ENCODE results near the gene DNAAF5.
A peak's percentile ranks its signal among the peaks of the same experiment; 100 is the strongest.

DNAAF5 gene

GRCh38 chr7:767941-768731 is 41.6 kb downstream of the DNAAF5 start:
- DNase-seq (ENCODE audit: low read depth in 2 of 2) = peak in 1 of 2 donors; percentile 23

DNA sequence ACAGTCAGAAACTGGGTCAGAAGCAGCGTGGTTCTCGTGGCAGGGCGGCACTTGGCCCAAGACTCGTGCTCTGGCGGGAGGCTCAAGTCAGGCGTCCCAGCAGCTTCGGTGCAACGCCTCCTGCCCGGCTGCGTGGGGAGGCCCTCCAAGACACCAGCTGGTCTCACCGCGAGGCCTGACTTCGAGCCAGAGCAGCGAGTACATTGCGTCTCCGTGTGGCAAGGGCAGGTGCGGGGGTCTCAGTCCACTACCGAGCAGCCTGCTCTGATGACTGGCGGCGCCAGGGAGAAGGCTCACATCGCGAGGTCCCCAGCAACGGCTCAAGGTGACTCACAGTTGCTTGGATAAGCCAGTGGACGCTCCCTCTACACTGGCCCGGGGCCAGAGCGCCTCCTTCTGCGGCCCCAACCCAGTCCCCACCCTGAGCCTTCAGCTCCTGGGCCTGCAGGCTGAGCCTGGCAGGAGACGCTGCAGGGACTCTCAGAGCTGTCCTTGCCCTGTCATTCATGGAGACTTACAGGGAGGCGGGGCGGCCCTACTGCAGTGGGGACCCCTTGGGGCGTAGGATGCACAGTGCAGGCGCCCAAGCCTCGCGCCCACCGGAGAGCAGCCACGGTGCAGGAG is 42.5 kb downstream of the DNAAF5 start:
- DNase-seq (ENCODE audit: low read depth in 2 of 2) = no peak

DNA sequence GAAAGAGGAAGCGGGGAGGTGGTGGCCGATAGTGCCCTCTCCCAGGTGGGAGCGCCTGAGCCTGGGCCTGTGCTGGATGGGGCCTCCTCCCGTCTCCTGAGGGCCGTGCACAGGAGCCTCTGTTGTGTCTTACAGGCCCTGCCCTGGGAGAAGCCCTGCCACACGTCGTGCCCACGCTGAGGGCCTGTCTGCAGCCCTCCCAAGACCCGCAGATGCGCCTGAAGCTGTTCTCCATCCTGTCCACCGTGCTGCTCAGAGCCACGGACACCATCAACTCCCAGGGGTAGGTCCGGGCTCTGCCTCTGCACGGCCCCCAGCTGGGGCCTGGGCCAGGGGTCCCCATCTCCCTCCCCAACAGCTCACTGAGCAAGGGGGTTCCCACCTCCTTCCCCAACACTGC is 43.8 kb downstream of the DNAAF5 start:
- no peak for DNase-seq (ENCODE audit: low read depth in 2 of 2)

GRCh38 chr7:770741-771166 is 44.3 kb downstream of the DNAAF5 start:
- DNase-seq (ENCODE audit: low read depth in 2 of 2) = no peak

DNA sequence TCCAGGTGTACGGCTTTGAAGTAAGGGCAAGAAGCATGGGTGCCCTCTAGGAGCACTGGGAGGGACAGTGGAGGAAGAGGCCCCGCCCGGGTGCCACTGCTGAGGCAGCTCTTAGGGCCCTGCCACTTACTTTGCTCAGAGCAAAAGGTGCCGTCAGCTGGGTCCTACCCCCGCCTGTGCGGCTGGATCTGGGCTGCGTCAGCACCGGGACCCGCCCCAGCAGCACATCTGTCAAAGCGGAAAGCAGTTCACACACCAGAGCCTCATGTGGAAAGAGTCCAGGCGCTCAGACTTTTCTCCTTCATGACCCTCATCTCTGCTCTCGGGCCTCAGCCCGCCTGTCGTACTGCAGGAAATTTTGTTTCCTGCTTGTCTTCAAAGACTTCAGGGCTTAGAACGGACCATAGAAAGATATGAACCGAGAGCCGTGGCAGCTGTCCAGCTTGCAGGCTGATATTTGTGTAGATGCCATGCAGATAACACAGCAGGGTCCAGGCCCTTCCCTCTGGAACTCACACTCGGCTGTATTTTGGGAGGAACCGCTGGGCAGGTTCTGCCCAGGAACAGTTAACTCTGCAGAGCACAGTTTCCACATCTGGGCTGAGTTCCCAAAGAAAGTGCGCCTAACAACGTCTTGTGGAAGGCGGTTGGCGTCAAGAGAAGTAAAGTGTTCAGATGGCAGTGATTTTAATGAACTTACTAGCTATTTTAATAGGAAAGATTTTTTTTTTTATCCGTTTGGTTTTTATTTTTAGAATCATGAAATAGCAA is 44.9 kb downstream of the DNAAF5 start:
- no peak for DNase-seq (ENCODE audit: low read depth in 2 of 2)

GRCh38 chr7:772005-772294 is 45.5 kb downstream of the DNAAF5 start:
- DNase-seq (ENCODE audit: low read depth in 2 of 2) = no peak

- DNase-seq (ENCODE audit: low read depth in 2 of 2) = no peak
These were observed 45.9 kb downstream of the DNAAF5 start for GRCh38 chr7:772392-772791.

DNA sequence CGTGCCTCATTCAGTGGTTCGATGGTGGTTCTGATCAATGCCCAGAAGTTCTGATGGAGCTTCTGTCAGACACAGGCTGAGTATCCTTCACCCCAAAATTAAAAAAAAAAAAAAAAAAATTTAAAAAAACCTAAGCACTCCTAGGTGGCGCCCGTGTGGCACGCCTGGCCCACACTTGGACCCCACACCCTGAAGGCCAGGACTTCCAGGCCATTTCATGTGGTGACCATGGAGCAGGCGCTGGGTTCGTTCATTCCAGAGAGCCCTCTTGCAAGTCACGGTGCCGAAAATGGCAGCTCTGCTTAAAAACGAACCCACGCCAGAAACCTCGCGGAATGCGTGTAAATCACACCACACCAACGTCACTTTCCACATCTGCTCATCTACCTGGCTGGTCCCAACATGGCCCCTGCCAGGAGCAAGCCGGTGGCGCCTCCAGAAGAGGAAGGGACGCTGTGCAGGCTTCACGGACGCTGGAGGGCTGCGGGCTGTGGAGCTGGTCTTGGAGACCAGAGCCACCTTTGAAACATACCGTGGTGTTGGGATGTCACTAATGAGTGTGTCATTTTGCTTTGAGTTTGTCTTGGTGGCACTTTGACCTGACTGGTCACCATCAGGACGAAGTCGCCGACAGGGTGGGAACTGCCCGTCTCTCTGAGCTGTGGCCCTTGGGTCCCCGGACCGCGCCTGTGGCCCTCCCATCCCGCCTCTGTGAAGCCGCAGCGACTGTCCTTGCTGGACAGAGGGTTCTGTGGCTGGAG is 46.5 kb downstream of the DNAAF5 start:
- DNase-seq (ENCODE audit: low read depth in 2 of 2) = no peak

DNA sequence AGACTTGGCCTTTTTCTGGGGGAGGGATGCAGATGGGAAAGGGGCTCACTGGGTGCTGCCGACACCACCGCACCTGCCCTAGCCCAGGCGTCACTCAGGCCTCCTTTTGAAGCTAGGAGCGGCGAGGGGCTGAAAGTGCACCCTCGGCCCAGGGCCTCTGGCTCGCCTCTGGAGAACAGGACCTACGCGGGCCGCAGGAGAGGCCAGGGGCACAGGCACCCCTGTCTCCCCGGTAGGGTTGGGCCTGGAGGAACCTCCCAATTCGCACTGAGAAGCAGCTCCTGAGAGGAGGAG is 47.1 kb downstream of the DNAAF5 start:
- DNase-seq (ENCODE audit: low read depth in 2 of 2) = no peak

GRCh38 chr7:774161-775109 is 47.9 kb downstream of the DNAAF5 start:
- DNase-seq (ENCODE audit: low read depth in 2 of 2) = peak in 1 of 2 donors; percentile 62

DNA sequence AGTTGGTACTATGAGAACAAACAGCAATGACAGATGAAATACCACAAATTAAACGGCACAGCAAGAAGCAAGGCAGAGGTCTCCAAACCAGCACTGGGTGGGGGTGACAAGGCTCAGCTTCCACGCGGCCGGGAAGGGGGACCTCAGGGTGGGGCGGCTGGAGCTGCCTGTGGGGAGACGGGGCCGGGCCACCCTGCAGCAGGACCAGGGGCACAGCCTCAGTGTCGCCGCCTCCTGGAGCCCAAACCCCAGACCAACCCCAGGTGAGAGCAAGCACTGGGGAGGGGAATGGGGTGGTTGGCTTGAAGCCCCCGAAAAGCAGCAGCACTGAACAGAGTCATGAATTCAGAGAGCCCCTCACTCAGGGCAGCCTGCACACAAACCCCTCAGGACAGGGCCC is 49.9 kb downstream of the DNAAF5 start:
- no peak for DNase-seq (ENCODE audit: low read depth in 2 of 2)

DNA sequence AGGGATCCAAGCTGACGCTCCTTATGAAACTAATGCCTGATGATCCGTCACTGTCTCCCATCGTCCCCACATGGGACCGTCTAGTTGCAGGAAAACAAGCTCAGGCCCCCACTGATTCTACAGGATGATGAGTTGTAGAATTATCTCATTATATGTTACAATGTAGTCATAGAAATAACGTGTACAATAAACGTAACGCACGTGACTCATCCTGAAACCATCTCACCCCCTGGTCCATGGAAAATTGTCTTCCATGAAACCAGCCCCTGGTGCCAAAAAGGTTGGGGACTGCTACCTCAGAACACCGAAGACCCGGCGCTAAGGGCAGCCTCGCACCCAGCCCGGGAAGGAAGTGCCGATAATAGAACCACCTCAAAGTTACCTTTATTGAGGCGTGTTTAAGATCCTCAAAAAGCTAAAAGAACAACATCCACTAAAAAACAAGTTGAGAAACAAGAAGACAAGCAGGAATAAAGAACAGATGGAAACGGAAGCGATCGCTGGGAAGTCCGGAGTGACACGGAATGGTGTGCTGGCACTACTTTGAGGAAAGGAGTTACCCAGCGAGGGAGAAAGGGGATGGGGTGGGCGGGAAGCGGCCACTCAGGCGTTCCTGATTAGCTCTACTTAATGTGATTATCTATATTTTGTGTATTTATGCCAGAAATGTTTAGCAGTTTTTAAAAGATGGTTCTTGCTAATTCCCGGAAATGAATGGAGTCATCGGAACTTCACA is 50.7 kb downstream of the DNAAF5 start:
- DNase-seq (ENCODE audit: low read depth in 2 of 2) = no peak

DNA sequence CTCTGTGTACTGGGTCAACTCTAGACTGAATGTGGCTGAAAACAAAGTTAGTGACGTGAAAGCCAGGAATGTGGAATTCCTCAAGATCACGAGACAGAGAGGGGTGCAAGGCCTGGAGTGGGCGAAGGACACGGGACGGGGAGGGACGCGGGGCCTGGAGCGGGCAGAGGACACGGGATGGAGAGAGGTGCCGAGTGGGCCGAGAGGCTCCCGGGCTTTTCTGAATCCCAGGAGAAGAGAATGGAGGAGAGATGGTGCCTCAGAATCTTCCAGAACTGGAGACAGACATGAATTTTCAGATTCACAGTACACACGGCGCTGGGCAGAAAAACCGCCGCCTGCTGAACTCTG is 51.2 kb downstream of the DNAAF5 start:
- no peak for DNase-seq (ENCODE audit: low read depth in 2 of 2)

GRCh38 chr7:778271-778967 is 51.9 kb downstream of the DNAAF5 start:
- no peak for DNase-seq (ENCODE audit: low read depth in 2 of 2)

DNA sequence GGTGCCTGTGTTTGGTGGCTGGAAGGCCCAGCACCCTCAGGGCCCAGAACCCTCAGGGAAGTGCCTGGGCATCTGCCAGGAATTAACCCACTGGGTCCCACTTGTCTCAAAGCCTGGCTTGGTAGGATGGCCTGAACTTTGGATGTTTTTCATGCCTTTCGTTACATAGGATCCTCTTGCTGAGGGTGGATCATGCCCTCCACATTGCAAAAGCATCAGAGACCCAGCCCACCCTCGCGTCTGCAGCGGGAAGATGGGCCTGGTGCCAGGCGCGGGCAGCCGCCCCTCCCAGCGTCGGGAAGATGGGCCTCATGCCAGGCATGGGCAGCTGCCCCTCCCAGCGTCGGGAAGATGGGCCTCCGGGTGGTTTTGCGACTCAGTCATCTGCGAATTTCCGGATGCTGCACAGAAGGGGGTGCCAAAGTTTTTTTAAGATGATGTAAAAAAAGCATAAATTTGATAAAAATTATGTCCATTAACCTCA is 52.5 kb downstream of the DNAAF5 start:
- DNase-seq (ENCODE audit: low read depth in 2 of 2) = no peak

DNA sequence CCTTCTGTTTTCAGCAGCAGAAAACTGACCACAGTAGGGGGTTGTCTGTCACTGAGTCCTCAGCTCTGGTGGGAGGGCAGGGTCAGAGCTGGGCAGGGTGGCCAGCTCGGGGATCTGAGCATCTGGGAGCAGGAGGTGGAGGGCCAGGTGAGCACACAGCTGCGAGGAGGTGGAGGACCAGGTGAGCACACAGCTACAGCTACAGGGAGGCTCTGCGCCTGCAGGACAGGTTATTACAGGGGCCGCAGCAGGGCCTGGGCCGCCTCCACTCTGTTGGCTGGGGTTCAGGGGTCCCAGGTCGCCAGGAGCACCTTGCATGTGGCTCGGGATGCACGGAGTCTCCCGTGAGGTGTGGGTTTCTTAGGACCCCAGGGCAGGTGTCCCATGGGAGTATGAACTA is 53.0 kb downstream of the DNAAF5 start:
- DNase-seq (ENCODE audit: low read depth in 2 of 2) = no peak

DNA sequence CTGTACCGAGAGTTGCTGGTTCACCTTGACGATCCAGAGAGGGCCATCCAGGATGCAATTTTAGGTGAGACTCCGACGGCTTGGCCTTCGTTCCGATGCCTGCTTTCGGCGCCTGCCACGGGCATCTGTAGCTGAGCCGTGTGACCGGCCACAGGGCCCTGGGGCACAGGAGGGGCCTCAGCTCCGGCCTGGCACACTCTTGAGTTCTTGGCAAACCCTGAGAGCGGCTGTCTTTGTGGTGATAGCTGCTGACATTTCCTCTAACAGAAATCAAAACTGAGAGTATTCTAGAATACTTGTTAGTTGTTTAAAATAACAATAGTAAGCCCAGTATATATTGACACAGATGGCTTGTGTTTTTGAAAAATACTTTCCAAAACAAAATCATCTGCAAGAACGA is 53.6 kb downstream of the DNAAF5 start:
- DNase-seq (ENCODE audit: low read depth in 2 of 2) = no peak

DNA sequence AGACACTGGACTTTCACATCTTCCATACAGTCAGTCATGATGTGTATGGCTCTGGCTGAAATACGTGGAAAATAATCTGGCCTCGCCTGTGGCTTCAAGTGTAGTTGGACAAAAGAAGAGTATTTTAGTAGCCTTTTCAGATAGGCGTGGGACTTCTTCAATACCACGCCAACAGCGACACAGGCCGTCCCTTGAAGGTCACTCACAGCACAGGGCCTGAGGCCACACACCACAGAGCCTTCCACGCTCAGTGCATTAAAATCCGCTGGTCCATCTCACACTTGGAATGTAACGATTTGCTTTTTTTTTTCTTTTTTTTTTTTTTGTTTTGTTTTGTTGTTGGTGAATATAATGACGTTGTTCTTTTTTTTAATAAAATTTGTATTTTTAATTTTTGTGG is 54.0 kb downstream of the DNAAF5 start:
- no peak for DNase-seq (ENCODE audit: low read depth in 2 of 2)

DNA sequence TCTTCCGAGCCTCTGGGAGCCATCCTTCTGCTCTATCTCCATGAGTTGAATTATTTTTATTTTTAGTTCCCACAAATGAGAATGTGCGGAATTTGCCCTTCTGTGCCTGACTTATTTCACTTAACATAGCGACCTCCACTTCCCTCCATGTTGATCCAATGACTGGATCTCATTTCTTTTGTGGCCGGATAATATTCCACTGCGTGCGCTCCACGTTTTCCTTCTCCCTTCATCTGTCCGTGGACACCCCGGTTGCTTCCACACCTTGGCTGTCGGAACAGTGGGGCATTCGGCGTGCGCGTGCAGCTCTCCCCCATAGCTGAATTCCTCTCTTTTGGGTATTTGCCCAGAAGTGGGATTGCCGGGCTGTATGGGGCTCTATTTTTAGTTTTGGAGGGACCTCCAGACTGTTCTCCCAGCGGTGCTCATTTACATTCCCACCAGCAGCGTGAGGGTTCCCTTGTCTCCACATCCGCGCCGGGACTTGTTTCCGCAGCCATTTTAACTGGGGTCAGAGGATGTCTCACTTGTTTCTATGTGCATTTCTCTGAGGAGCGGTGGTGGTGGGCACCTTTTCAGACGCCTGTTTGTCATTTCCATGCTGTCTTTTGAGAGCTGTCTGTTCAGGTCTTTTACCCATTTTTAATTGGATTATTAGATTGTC is 54.8 kb downstream of the DNAAF5 start:
- DNase-seq (ENCODE audit: low read depth in 2 of 2) = no peak

All from stimulated activated CD4-positive, alpha-beta T cell treated with anti-CD3 and anti-CD28 coated beads, Interleukin-15, amount 100 ng/mL, for 48 hours (primary cell).